Spinal cord (tissue), 10 donors: Measurements from ENCODE around the gene ZNF700. TPM values are rescaled to one million over a fixed set of nuclear protein-coding genes. Genes with fewer than 3 reads are reported as not detected.
"Not testable (repeated sequence)": the region's sequence is repeated elsewhere in the genome, so short reads cannot be mapped to it uniquely, and the experiment has no call there.

Experiments used
- DNase-seq, 6 donors: peaks; one replicate each; pipeline versions ENCODE4 v3.0.0 to v3.0.0-alpha.2; 2013 to 2015; ENCODE audit warnings: low spot score in 6 of 6, low read depth in 4 of 6
- H3K27ac ChIP-seq: one replicate; pipeline ENCODE4 v1.5.1; 2013; ENCODE audit warnings: low read depth, low read length, control low read depth
- H3K27me3 ChIP-seq: one replicate; pipeline ENCODE4 v1.6.1; 2013; ENCODE audit warnings: low read length; ENCODE audit not compliant: control insufficient read depth, insufficient read depth
- H3K36me3 ChIP-seq: one replicate; pipeline ENCODE4 v1.6.1; 2013; ENCODE audit warnings: low read length; ENCODE audit not compliant: control insufficient read depth, insufficient read depth
- H3K4me1 ChIP-seq: one replicate; pipeline ENCODE4 v1.6.1; 2013; ENCODE audit warnings: low read length; ENCODE audit not compliant: control insufficient read depth, insufficient read depth
- H3K4me3 ChIP-seq: one replicate; pipeline ENCODE4 v1.5.1; 2013; ENCODE audit warnings: low read depth, low read length, control low read depth
- H3K9me3 ChIP-seq: one replicate; pipeline ENCODE4 v1.6.1; 2013; ENCODE audit warnings: low read length; ENCODE audit not compliant: control insufficient read depth, insufficient read depth
- WGBS: methylation state at CpG from one replicate; pipeline ENCODE4 v1.1.5; 2013; ENCODE audit warnings: missing lambda C conversion rate; ENCODE audit not compliant: insufficient coverage; 5-methylcytosine and 5-hydroxymethylcytosine counted together
- polyA plus RNA-seq, 2 donors: library from polyadenylated mRNA; unstranded; fragments of 120-200 nt; gene quantifications; one replicate each; pipeline ENCODE4 v1.2.1, GENCODE V29; 2013; ENCODE audit not compliant: insufficient read length in 2 of 2
- total RNA-seq, 2 donors: library from RNA; depleted of rRNA in 1 of 2; stranded (reverse); fragments of 120-200 nt in 1 of 2; fragments of >200 nt in 1 of 2; gene quantifications; one replicate each; pipeline versions ENCODE4 v1.2.3 to v1.2.4, GENCODE V29; 2013 to 2014
- donor health status: healthy.

ZNF700 gene
- total and polyA plus RNA-seq, 4 donors: 10.9 to 22.2 (median 14.1) TPM

- peaks cover 6% of the 10 kb centered on the region for H3K4me1 ChIP-seq
- H3K9me3 ChIP-seq: peaks cover 4% of the 10 kb centered on the region
- H3K27ac ChIP-seq: no peak overlapping the region
- no peak for DNase-seq
- 98% methylated on average over 5 of the region's 6 CpGs for WGBS
- no peaks in the 10 kb centered on the region for H3K36me3 ChIP-seq
- no peaks in the 10 kb centered on the region for H3K27me3 ChIP-seq
- no peak overlapping the region for H3K4me3 ChIP-seq
These were observed 30.1 kb upstream of the ZNF700 start for GRCh38 chr19:11894851-11895250.

DNA sequence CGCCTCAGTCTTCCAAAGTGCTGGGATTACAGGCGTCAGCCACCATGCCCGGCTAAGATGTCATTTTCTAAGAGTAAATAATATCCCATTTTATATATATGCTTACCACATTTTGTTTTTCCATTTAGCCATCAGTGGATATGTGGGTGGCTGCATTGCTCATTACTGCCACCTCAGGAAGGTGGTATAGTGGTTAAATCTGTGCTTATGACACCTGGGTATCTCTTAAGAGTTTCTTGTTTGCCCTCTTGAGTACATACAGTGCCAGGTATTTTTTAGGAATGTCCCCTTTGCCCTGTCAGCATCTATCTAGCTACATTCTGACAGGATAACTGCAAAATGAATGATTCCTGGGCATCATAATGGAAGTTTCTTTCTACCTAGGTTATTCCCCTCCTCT lies 22.7 kb upstream of the ZNF700 start:
- H3K4me1 ChIP-seq: no peaks in the 10 kb centered on the region
- H3K27ac ChIP-seq: no peak overlapping the region
- peaks cover 40% of the 10 kb centered on the region for H3K9me3 ChIP-seq
- peaks cover 11% of the 10 kb centered on the region for H3K36me3 ChIP-seq
- H3K27me3 ChIP-seq: no peaks in the 10 kb centered on the region
- no peak for DNase-seq
- 86% methylated on average over 1 of the region's 3 CpGs for WGBS
- no peak overlapping the region for H3K4me3 ChIP-seq

DNA sequence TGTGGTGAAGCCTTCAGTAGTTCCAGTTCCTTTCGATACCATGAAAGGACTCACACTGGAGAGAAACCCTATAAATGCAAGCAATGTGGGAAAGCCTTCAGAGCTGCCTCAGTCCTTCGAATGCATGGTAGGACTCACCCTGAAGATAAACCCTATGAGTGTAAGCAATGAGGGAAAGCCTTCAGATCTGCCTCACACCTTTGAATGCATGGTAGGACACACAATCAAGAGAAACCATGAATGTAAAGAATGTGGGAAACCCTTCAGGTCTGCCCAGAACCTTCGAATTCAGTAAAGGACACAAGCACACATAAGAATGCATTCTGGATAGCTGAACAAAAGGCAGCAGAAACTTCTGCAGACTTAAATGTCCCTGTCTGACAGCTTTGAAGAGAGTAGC lies 19.0 kb upstream of the ZNF700 start:
- no peak overlapping the region for H3K4me3 ChIP-seq
- peaks cover 38% of the 10 kb centered on the region for H3K9me3 ChIP-seq
- H3K36me3 ChIP-seq: peaks cover 11% of the 10 kb centered on the region
- H3K27ac ChIP-seq: no peak overlapping the region
- DNase-seq: no peak
- no peaks in the 10 kb centered on the region for H3K27me3 ChIP-seq
- WGBS: 100% methylated on average over 1 of the region's 3 CpGs
- no peaks in the 10 kb centered on the region for H3K4me1 ChIP-seq

GRCh38 chr19:11911937-11912336 lies 13.0 kb upstream of the ZNF700 start:
- no CpG with 5 or more reads among the region's 1 CpG for WGBS
- peaks cover 13% of the 10 kb centered on the region for H3K9me3 ChIP-seq

DNA sequence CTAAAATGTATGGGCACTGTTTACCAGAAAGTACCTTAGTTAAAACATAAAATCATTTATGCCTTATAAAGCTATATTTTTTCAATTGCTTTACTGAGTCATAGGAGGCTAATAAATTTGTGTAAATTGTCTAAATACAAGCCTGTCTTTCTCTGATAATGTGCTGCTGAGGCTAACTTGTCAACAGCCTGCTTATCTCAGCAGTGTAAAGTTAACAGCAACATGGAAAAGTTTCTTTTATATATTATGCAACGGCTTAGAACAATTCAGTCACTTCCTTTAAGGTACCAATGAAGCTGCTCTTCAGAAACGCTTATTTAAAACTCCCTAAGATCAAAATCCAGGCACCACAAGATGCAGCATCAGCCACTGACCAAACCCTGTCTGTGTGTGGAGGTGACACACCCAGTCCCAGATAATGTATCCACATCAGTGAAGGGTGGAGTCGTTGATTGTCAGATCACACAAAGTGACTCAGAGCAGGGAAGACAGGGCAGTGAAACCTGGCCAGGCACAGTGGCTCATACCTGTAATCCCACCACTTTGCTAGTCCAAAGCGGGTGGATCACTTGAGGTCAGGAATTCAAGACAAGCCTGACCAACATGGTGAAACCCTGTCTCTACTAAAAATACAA lies 10.4 kb upstream of the ZNF700 start:
- H3K9me3 ChIP-seq, H3K36me3 ChIP-seq, H3K27ac ChIP-seq, DNase-seq, H3K27me3 ChIP-seq, H3K4me1 ChIP-seq, H3K4me3 ChIP-seq: not testable (repeated sequence)
- 100% methylated on average over 1 of the region's 4 CpGs for WGBS

More at GRCh38 chr19:11911937-11912336, 13.0 kb upstream of the ZNF700 start:
- H3K36me3 ChIP-seq, H3K4me1 ChIP-seq, DNase-seq, H3K27me3 ChIP-seq, H3K4me3 ChIP-seq, H3K27ac ChIP-seq: not testable (repeated sequence)

DNA sequence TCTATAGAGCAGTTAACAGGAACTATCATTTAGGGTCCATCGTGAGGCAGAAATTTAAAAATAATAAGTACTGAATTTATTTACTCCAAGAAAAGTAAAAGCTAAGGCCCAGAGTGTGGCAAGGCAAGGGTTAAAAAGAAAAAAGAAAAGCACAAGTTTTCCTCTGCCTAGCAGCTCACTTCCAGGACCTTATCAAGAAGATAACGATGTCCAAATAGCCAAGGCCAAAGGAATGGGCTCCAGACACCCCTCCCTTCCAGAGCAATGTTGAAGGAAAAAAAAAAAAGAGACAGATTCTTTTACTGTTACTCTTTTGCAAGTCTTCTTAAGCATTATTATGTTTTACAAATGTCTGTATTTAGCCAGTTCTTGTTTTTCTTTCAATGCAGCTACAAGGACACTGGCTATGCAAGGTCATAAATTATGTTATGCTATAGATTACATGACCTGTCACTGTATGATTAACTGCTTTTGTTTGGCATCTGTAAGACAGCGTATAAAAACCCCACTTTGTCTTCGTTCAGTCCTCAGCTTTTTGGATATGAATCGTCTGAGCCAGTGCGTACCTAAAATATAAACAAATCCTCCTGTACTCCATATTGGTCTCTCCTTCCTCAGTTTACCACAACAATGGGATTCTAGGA lies 2.9 kb upstream of the ZNF700 start:
- WGBS: no CpG with 5 or more reads among the region's 6 CpGs
- Histone ChIP-seq H3K27ac (no peak overlapping the region), H3K27me3 (no peaks in the 10 kb centered on the region), H3K9me3 (no peaks in the 10 kb centered on the region), H3K36me3 (no peaks in the 10 kb centered on the region), H3K4me1 (peaks cover 21% of the 10 kb centered on the region), H3K4me3 (no peak overlapping the region)
- no peak for DNase-seq

DNA sequence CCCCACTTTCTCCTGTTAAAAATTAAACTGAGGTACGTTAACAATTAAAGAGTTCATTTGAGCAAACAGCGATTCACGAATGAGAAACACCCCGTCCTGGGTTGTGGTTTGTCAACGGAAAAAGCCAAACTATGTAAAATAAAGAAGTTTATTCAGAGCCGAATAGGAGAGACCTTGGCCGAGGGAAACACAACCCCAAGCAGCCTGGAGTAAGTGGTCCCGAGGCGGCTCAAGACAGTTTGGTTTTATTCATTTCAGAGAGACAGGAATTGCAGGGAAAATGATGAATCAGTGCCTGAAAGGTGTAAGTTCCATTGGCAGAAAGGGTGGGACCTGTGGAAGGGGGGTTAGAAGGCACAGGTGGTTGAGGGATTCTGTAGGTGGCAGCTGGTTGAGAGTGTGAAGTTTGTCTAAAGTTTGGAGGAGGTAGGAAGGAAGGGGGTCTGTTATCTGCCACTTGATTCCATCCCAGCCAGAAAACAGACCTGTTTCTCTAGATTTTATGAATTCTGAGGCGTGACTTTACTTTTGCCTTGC lies 812 bp downstream of the ZNF700 start:
- Histone ChIP-seq H3K4me1 (peaks cover 21% of the 10 kb centered on the region), H3K27ac (peak overlapping the region; percentile 97), H3K4me3 (peak overlapping the region; percentile 92)
- H3K9me3 ChIP-seq, DNase-seq, H3K36me3 ChIP-seq, H3K27me3 ChIP-seq: not testable (repeated sequence)
- WGBS: 1% methylated on average over 8 of the region's 10 CpGs

- no peaks in the 10 kb centered on the region for H3K27me3 ChIP-seq
- DNase-seq: no peak
- H3K27ac ChIP-seq: no peak overlapping the region
- no CpG with 5 or more reads among the region's 3 CpGs for WGBS
- peaks cover 6% of the 10 kb centered on the region for H3K36me3 ChIP-seq
- peaks cover 21% of the 10 kb centered on the region for H3K4me1 ChIP-seq
- H3K9me3 ChIP-seq: no peaks in the 10 kb centered on the region
- H3K4me3 ChIP-seq: no peak overlapping the region
These were observed 2.3 kb downstream of the ZNF700 start for GRCh38 chr19:11927227-11927626.

DNA sequence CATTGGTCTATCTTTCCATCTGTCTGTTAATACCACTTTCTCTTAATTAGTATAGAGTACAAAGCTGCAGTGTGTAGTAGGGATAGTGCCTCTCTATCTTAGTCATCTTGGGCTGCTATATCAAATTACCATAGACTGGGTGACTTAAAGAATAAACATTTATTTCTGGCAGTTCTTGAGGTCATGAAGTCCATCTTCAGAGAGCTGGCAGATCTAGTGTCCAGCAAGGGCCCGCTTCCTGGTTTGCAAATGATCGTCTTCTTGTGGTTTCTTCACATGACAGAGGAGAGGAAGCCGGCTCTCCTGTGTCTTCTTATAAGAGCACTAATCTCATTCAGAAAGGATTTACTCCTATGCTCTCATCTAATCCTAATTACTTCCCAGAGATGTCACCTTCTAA lies 6.1 kb downstream of the ZNF700 start:
- H3K4me1 ChIP-seq: peaks cover 4% of the 10 kb centered on the region
- H3K9me3 ChIP-seq: no peaks in the 10 kb centered on the region
- H3K36me3 ChIP-seq: peaks cover 6% of the 10 kb centered on the region
- H3K27me3 ChIP-seq: no peaks in the 10 kb centered on the region
- WGBS: no CpG with 5 or more reads among the region's 3 CpGs
- no peak overlapping the region for H3K27ac ChIP-seq
- no peak overlapping the region for H3K4me3 ChIP-seq
- DNase-seq: no peak

GRCh38 chr19:11931513-11931912 lies 6.6 kb downstream of the ZNF700 start:
- DNase-seq: no peak
- Histone ChIP-seq H3K36me3 (peaks cover 6% of the 10 kb centered on the region), H3K27ac (no peak overlapping the region), H3K4me3 (no peak overlapping the region), H3K27me3 (no peaks in the 10 kb centered on the region), H3K9me3 (no peaks in the 10 kb centered on the region), H3K4me1 (no peaks in the 10 kb centered on the region)
- no CpG with 5 or more reads among the region's 3 CpGs for WGBS
